ENCODE data around the gene WDR35. TPM values are rescaled to one million over a fixed set of nuclear protein-coding genes. Genes with fewer than 3 reads are reported as not detected.

The WDR35 gene
- total RNA-seq, 1 experiment from 2014 or later: 16.7 TPM

- no peak overlapping the region for H3T11ph ChIP-seq (ENCODE audit: low read length)
- Mint-ChIP-seq H3K27me3 (ENCODE audit: low read depth) (peaks cover 13% of the 10 kb centered on the region), H3K27ac (no peak overlapping the region), H3K4me1 (no peaks in the 10 kb centered on the region), H3K36me3 (ENCODE audit: insufficient read depth in 1 of 3, low read depth in 3 of 3) (no peaks in the 10 kb centered on the region), H3K4me3 (no peak overlapping the region), H3K9me3 (no peaks in the 10 kb centered on the region)
- H2BK120ac ChIP-seq (ENCODE audit: low read depth, low read length, poor library complexity, severe bottlenecking): no peak overlapping the region
- H3K79me1 ChIP-seq (ENCODE audit: insufficient read depth, low read depth, low read length, poor library complexity, severe bottlenecking): no peaks in the 10 kb centered on the region
- H3K18ac ChIP-seq (ENCODE audit: insufficient read length, low read depth, low read length): no peak overlapping the region
- H3K4ac ChIP-seq (ENCODE audit: low read depth, low read length): no peak overlapping the region
- H3K4me2 ChIP-seq (ENCODE audit: insufficient read depth, insufficient read length, low read length): no peak overlapping the region
- peaks cover 2% of the 10 kb centered on the region for H4K20me1 ChIP-seq (ENCODE audit: control insufficient read depth, insufficient read depth, insufficient read length)
- H3K27me3 ChIP-seq (ENCODE audit: insufficient read depth, low read length): no peaks in the 10 kb centered on the region
- H3K4me1 ChIP-seq (ENCODE audit: insufficient read depth, low read length): no peaks in the 10 kb centered on the region
- DNase-seq: no peak
- H2BK20ac ChIP-seq (ENCODE audit: low read depth, low read length, poor library complexity, severe bottlenecking): no peak overlapping the region
- no peak overlapping the region for H4K91ac ChIP-seq (ENCODE audit: insufficient read length, low read depth, low read length)
- H2AFZ ChIP-seq (ENCODE audit: low read length): no peak overlapping the region
- no peak overlapping the region for H2BK12ac ChIP-seq (ENCODE audit: insufficient read length, low read depth, low read length)
- no peak overlapping the region for H3K9ac ChIP-seq (ENCODE audit: extremely low read depth, insufficient read length, low read length)
- H3K23me2 ChIP-seq (ENCODE audit: insufficient read length, low read depth, low read length, poor library complexity, severe bottlenecking): no peaks in the 10 kb centered on the region
- H3K27ac ChIP-seq (ENCODE audit: insufficient read length, low read depth, low read length): no peak overlapping the region
- H3K14ac ChIP-seq (ENCODE audit: insufficient read depth, low read length): no peak overlapping the region
- H2BK15ac ChIP-seq (ENCODE audit: low read depth, low read length): no peak overlapping the region
- H3K79me2 ChIP-seq (ENCODE audit: insufficient read depth, low read length): no peaks in the 10 kb centered on the region
- H3K23ac ChIP-seq (ENCODE audit: insufficient read length, low read depth, low read length): no peak overlapping the region
- H4K8ac ChIP-seq (replicated peaks; ENCODE audit: insufficient read length, low read depth, low read length): no peak overlapping the region
- no peak overlapping the region for H4K5ac ChIP-seq (ENCODE audit: insufficient read length, low read depth, low read length)
- no peak overlapping the region for H2AK5ac ChIP-seq (ENCODE audit: insufficient read length, low read length)
- no peak for TF ChIP-seq CTCF (conservative IDR thresholded peaks at IDR 0.05)
- no peaks in the 10 kb centered on the region for H3K9me3 ChIP-seq (ENCODE audit: control insufficient read depth, low read depth, low read length)
- no peak overlapping the region for H2BK5ac ChIP-seq (ENCODE audit: insufficient read length, low read length)
- no peak overlapping the region for H3K56ac ChIP-seq (ENCODE audit: insufficient read length, low read depth, low read length)
- no CpG with 5 or more reads among the region's 3 CpGs for WGBS (ENCODE audit: extremely low coverage, insufficient read length, low lambda C conversion rate)
Observed at GRCh38 chr2:19879120-19879519, 110.8 kb downstream of the WDR35 start.

Data from H9 (cell line).